ENCODE results near the gene PCBP4. TPM values are rescaled to one million over a fixed set of nuclear protein-coding genes. Genes with fewer than 3 reads are reported as not detected.

The PCBP4 gene
- total RNA-seq, 1 donor = 33.3 TPM

GRCh38 chr3:51966486-51966885 is 768 bp downstream of the PCBP4 start:
- peak overlapping the region; percentile 83 for H3K4me3 ChIP-seq (ENCODE audit: low read depth, low read length)
- TF ChIP-seq CTCF (IDR thresholded peaks at IDR 0.05; ENCODE audit: insufficient read depth, low read length) = no peak
- no peak for DNase-seq (ENCODE audit: low read depth)

- peak overlapping the region; percentile 83 for H3K4me3 ChIP-seq (ENCODE audit: low read depth, low read length)
- TF ChIP-seq CTCF (IDR thresholded peaks at IDR 0.05; ENCODE audit: insufficient read depth, low read length) = no peak
- DNase-seq (ENCODE audit: low read depth) = no peak
Measured at GRCh38 chr3:51966016-51966415, 1.2 kb downstream of the PCBP4 start.

- no peak for TF ChIP-seq CTCF (IDR thresholded peaks at IDR 0.05; ENCODE audit: insufficient read depth, low read length)
- no peak for DNase-seq (ENCODE audit: low read depth)
- H3K4me3 ChIP-seq (ENCODE audit: low read depth, low read length) = no peak overlapping the region
Measured at GRCh38 chr3:51964521-51964920, 2.7 kb downstream of the PCBP4 start.

- TF ChIP-seq CTCF (IDR thresholded peaks at IDR 0.05; ENCODE audit: insufficient read depth, low read length) = no peak
- DNase-seq (ENCODE audit: low read depth) = no peak
Measured at GRCh38 chr3:51963951-51964451, 3.3 kb downstream of the PCBP4 start.

GRCh38 chr3:51962854-51963530 is 4.3 kb downstream of the PCBP4 start:
- no peak for TF ChIP-seq CTCF (IDR thresholded peaks at IDR 0.05; ENCODE audit: insufficient read depth, low read length)
- H3K4me3 ChIP-seq (ENCODE audit: low read depth, low read length) = no peak overlapping the region
- peak; percentile 38 for DNase-seq (ENCODE audit: low read depth)

More at GRCh38 chr3:51963951-51964451, 3.3 kb downstream of the PCBP4 start:
- H3K4me3 ChIP-seq (ENCODE audit: low read depth, low read length) = no peak overlapping the region

- H3K4me3 ChIP-seq (ENCODE audit: low read depth, low read length) = no peak overlapping the region
- no peak for DNase-seq (ENCODE audit: low read depth)
- TF ChIP-seq CTCF (IDR thresholded peaks at IDR 0.05; ENCODE audit: insufficient read depth, low read length) = no peak
Measured at GRCh38 chr3:51961602-51962569, 5.4 kb downstream of the PCBP4 start.
